ENCODE data around the gene AFAP1L1.

DNA sequence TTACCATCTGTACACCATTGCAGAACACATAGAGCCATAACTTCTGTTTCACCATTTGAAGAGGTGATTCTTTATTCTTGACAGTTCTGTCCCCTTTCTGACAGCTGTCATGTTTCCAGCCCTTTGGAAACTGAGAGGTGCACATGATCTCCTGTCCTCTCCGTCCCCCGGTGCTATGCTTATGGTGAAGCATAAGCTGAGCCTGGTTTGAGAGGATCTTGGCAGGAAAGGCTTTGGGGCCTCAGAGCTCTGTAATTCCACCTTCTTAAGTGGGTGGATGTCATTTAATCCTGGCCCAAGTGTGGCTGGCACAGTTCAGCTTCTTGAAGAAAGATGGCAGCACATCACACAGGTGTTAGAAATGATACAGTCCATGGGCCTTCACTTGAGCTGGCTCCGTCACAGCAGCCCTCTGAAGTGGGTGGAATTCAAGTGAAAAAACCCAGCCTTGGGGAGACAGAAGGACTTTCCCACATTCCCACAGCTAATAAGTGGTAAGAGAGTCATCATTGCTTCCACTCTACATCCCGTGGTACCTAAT is 43.0 kb downstream of the AFAP1L1 start:
- no peak for TF ChIP-seq EZH2 (IDR thresholded peaks at IDR 0.05)
- no peak for TF ChIP-seq POLR2AphosphoS5 (IDR thresholded peaks at IDR 0.05; ENCODE audit: borderline replicate concordance, low read depth, low read length)
